PFSK-1 (cell line): ENCODE data around the gene SNX9.

Experiments
- FOXP2 ChIP-seq: optimal IDR thresholded peaks from 2 replicates; pipeline ENCODE3; 2011; ENCODE audit warnings: borderline replicate concordance, control low read depth, inconsistent platforms; ENCODE audit not compliant: insufficient read depth; ENCODE audit errors: extremely low read length, extremely low read depth
- POLR2AphosphoS5 ChIP-seq: IDR thresholded peaks from 2 replicates; pipeline ENCODE4 v1.6.1; 2012; ENCODE audit warnings: low read depth, mild to moderate bottlenecking, control low read depth, low read length, moderate library complexity
- REST ChIP-seq, 2 experiments: IDR thresholded peaks; 2 replicates each; pipeline versions ENCODE4 v1.6.1 to v1.8.0; 2011 to 2012; ENCODE audit warnings: low read depth in 2 of 2, low read length in 2 of 2, control low read depth in 1 of 2, inconsistent platforms in 1 of 2, mild to moderate bottlenecking in 1 of 2, moderate library complexity in 1 of 2; ENCODE audit not compliant: insufficient read depth in 1 of 2
- SIN3A ChIP-seq: IDR thresholded peaks from 2 replicates; pipeline ENCODE4 v1.6.1; 2012; ENCODE audit warnings: mild to moderate bottlenecking, low read length, moderate library complexity, borderline replicate concordance; ENCODE audit not compliant: insufficient read depth
- TAF1 ChIP-seq: IDR thresholded peaks from 2 replicates; pipeline ENCODE4 v1.6.1; 2012; ENCODE audit warnings: low read length, control low read depth, borderline replicate concordance; ENCODE audit not compliant: insufficient read depth

- TF ChIP-seq POLR2AphosphoS5 (no peak), TAF1 (no peak), FOXP2 (no peak), REST (IDR thresholded peaks at IDR 0.05; ENCODE audit: insufficient read depth in 1 of 2, low read depth in 2 of 2, low read length in 2 of 2) (no peak), SIN3A (no peak)
Measured at GRCh38 chr6:157952861-157953351, 129.9 kb downstream of the SNX9 start.
